ELF-1 (cell line): ENCODE results near the gene RASL12.

Experiments
- DNase-seq: peaks from one replicate; pipeline ENCODE4 v3.0.0-alpha.2; 2016; ENCODE audit warnings: low read depth, low spot score

Gene RASL12

DNA sequence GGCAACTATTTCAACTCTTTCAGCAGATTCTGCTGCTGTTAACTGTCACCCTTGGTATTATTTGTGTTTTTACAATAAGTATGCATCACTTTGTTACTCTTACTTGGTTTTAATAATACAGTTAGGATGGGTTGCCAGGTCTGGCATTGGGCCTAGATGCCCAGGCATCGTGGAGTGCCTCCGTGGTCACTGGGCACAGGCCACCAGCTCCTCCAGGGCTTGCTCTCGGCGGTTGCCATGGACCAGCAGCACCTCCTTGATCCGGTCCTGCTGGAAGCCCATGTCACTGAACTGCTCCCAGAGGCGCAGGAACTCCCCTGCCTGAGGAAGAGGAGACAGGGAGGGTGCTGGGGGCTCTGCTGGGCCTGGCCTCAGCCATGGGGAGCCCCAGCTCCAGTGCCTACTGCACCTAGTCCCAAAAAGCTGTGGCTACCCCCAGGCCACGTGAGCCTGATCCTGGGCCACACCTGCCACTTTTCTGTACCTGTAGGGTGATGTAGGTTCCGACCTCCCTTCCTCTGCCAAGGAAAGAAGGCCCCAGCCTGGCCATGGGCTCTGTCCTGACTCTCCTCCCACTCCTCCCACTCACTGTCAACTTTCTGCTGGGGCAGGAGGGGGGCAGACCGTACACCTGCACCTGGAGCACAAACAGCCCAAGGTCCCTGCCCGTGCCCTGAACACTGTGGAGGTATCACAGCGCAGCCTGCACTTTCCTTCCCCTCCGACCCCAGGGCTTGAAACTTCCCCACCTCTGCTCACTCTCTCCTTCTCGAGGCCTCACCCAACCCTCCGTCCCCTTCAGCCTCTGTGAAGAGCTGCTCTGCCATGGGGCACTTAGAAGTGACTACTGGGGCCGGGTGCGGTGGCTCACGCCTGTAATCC, 25.4 kb upstream of the RASL12 start:
- no peak for DNase-seq

DNA sequence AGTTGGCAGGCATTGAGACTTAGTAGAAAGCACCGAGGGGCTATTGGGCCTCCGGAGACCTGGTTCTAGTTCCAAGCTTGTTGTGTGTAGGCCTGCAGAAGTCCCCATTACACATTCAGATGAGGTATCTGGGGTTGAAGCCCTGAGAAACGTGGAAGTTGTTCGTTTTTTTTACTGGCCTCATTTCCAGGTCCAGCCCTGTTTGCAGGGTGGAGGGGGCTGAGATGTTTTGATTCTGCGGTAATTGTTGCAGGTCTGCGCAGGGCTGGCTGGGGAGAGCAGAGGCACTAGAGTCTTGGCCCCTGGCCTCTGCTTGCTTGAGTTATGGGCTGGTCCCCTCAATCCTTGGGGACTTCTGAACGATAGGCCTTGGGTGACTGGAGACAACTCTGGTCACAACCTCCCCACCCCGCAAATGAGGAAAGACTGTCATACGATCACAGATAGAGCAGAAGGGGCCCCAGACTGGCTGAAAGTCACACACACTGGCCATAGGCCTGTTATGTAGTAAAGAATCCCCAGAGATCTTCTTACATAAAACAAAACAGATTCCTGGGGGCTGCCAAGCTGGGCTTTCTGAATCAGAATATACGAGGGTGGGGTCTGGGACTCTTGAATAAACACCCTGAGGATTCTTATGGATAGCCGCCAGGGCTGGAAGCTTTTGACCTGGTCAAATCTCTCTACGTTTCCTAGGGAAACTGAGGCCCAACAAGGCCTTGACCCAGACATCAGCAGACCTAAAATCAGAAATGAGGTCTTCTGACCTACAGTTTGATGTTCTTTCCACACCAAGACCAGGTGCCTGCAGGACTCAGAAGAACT, 24.4 kb upstream of the RASL12 start:
- DNase-seq = no peak

DNA sequence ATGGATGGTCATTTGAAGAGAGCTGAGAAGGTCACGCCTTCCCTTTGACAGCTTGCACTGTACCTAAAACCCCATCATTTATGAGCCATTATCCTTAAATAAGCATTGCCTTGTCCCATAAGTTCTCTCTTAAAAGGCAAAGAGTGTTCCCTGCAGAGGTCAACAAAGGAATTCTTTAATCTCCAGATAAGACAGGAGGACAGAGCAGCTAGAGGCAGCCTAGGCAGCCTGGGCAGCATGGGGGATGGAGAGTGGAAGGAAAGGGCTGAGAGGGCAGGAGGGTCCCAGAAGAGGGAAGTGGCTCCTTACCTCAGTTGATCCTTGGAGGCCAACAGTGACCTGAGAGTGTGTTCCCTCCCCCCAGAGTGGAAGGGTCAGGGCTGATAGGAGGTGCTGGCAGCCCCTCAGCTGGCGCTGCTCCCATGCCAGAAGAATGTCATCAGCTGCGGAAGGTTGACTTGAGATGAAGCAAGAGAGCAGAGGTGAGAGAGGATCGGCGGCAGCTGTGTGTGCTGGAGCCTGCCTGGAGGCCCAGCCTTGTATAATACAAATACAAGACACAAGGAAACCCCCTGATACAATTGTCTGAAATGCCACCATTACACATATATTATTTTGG, 21.5 kb upstream of the RASL12 start:
- no peak for DNase-seq

DNA sequence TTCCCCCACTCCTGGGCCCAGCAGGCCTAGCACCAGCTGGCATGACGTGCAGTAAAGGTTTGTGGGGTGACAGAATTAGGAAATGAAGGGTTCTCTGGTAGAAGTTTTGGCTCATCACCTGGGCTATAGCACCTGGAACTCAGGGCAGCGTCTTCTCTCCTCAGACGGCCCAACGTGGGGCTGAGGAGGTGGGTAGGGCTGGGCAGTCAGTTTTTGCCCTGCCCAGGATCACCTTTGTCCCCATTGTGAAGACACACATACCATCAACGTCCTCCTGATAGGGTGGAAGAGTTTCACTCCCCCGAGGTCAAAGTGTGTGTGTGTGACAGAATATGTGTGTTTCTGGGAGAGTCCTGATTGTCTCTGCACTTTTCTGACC, 20.8 kb upstream of the RASL12 start:
- no peak for DNase-seq

DNA sequence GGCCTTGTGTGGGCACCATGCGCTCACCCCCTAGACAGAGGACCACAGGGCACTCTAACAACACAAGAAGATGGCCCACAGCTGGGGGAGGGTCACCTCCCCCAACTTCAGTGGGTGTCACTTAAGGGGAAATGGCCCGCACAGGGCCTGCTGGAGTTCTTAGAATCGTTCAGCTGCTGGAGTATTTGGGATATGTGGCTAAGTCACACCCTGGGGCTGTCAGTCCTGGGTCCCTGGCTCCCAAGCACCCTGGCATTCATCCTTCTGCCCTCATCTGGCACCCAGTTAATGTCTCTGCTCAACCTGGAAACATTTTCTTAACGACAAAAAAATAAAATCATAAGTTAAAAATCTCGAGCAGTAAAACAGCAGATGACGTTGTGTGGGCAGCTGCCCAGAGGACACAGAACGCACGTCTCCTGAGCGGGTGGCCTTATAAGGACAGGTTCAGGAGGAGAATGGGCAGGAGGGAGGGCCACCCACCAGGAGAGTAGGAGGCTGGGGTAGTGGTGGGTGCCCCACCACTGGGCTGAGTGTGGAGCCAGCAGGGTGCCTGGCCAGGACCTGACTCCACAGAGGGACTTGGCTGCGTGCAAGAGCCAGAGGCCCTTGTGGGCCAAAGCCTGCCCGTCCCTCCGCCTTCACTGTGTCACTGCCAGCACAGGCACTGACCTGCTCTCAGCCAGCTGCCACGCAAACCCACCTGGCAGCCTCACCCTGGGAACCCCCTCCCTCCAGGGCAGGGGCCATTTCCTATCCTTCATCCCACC, 20.3 kb upstream of the RASL12 start:
- DNase-seq = no peak

DNA sequence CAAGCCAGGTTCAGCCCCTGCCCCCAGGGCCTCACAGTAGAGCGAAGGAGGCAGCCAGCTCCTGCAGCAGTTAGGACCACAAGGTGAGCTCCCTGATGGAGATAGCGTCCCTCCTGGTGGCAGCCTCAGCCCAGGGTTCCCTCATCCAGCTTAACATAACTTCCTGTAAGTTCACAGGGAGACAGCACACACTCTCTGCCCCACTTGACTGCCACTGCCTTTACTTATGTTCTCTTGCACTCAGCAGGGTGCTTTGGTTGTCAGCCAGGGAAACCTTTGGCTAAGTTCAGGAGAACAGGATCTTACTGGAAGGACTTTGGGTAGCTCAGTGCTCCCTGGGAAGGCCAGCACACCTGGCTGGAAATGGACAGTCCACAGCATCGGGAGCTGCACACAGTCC, 19.6 kb upstream of the RASL12 start:
- no peak for DNase-seq

DNA sequence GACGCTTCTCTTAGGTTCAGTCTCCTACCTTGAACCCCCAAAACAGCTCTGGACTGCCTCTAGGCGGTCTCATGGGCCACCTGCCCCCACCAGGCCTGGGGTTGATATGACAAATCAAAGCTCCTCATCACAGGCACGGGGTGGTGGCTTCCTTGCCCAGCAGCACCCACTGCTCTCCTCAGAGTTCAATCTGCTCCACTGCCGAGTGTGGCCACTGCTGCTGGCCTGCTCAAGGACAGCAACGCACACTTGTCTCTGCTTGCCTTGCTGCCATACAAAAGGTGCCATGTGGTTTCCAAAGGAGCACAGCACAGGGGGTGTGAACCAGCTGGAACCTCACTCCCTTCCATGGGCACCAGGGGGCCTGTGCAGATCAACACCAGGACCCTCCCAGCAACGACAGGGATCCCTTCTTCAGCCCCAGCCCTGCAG, 18.9 kb upstream of the RASL12 start:
- DNase-seq = peak; percentile 37

DNA sequence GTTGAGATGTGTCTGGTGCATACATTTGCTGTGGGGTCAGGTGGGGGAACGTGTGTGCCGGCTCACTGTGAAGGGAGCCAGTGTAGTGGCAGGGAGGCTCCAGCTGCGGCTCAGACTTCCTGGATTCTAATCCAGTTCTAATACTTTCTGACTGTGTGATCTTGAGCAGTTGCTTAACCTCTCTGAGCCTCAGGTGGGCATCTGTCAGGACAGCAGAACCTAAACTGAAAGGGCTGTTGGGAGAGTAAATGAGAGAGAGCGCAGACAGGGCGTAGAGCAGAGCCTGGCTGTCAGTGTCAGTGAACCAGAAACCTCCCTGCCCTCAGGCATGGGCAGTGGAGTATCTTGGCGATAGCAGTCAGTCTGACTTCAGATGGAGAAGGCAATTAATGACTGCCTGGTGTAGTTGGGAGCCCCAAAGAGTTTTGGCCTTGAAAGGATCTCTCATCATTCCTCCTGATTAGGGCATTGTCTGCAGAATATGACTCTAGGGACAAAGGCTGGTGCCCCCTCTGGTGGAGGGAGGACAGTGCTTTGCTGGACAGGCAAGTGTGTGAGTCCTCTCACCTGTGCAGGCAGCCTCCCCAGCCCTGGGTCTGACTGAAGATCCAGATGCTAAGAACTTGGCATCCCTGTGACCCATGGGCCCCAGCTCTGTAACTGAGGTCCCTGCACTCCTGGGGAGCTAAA, 18.3 kb upstream of the RASL12 start:
- DNase-seq = peak; percentile 60

DNA sequence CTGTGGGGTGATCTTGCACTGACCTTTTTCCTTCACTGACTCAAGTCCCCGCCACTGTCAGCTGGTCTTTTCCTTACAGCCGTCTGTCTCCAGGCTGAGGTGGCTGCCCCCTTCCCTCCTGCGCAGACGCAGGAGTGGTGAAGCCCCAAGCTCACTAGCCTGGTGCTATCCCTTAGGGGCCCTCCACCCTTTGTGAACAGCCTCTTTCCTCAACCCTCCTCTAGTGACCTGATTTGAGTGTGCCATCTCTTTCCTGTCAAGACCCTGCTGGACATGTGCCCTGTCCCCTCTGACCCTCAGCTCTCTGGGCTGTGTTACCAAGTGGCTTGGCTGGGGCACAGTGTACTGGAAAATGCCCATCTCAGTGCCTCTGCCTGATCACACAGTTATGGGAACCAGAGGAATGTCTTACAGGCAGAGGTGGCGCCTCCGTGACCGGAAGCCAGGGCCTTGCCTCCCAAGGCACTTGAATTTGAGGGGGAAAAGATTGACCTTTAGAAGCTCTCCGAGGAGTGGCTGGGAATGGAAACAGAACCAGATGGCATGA, 17.5 kb upstream of the RASL12 start:
- DNase-seq = no peak

DNA sequence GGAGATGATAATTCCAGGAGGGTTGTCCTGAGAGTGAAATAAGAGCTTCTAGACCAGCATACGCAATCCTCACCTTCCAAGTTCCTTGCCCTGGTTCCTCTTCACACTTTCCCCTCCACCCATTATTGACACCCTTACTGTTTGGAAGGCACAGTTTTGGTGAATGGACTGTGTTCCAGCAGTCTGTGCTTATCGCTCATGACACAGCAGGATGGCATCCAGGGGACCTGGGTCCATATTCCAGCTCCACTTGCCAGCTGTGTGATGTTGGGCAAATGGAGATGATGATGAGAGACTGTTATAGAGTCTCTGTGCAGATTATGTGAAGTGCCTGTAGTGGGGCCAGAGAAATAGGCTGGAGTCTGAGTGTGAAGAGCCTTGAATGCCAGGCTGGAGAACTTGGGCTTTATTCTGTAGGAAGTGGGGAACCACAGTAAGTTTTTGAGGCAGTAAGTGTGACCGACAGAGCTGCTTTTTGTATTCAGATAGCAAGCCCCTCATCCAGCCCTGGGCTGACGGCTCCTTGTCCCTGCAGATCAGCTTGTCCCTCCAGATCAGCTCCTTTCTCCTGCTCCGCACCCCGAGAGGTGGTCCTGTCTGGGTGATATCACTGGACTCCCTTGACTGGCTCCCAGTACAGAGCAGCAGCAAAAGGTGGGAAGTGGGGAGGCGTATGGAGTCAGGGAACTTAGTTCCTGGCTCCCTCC, 16.9 kb upstream of the RASL12 start:
- no peak for DNase-seq

DNA sequence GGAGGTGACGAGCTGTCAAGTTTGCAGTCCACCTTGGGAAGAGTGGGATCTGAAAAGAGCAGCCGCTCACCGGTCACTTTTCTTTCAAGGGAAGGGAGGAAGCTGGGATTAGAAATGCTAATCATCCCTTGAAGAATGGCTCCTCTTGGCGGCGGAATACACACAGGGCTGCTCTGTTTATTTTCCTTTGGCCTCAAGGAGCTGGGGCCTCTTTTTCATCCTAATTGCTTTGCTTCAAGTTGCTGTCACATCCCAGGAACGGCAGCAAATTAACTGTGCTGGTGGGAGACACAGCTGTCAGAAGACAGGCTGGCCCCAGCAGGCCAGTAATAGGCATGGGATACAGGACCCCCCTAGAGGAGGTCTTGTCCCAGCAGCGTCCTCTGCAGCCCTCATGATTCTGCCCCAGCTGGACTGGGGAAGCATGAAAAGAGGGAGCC, 15.5 kb upstream of the RASL12 start:
- peak; percentile 87 for DNase-seq

DNA sequence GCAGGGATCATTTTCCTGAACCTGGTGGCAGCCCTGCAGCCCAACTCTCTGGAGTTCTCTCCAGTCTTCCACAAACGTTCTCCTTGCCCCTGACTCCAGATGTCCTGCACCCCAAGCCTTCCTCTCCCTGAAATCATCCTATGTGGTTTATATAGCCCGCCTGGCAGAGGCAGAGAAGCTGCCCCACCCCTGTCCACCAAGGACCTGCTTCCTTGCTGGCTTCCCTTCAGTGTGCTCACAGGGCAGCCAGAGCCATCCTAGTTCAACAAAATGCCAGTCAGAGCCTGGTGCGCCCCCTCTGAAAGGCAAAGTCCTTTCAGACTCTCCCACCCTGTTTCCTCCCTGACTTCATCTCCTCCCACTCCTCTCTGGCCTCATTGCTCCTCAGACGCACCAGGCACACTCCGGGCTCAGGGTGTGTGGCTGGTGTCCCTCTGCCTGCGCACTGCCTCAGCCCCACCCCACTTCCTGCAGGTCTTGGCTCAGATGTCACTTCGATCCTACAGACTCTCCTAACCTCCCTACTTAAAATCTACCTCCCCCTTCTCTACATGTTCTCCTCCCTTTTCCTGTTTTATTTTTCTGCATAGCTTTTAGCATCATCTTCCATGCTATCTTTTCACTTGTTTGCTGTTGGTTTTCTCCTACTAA, 14.6 kb upstream of the RASL12 start:
- DNase-seq = peak; percentile 61

DNA sequence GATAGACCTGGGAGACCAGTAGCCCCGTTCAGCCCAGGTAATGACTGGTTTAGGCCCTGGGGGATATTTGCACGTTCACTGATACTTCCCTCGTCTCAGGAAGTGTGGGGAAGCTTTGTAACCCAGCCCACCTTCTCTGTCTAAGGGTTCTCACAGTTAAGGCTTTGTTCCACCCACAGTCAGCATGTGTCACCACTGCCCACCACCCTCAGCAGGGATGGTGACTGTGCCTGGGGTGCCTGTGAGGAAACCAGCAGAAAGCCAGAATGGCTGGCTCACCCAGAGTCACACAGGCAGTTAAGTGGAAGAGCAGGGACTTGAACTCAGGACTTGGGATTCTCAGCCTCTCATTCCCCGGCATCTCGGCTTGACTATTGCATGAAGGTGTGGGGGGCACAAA, 14.0 kb upstream of the RASL12 start:
- DNase-seq = no peak

DNA sequence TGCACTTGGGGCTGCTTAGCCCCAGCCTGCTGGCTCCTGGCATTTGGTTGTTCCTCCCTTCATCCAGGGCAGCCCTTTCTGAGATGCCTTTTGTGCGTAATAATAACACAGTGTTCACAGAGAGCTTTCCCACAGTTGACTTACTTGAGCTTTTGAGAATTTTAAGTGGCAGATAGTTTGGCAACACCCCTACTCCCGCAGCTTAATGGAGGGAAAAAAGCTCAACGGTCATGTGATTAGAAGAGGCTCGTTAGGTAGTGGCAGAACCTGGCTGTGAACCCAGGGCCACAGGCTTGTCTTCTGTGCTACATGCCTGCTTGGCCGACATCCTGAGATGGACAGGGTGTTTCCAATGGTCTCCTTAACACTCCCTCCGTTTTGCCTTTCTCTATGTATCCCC, 13.5 kb upstream of the RASL12 start:
- DNase-seq = no peak

DNA sequence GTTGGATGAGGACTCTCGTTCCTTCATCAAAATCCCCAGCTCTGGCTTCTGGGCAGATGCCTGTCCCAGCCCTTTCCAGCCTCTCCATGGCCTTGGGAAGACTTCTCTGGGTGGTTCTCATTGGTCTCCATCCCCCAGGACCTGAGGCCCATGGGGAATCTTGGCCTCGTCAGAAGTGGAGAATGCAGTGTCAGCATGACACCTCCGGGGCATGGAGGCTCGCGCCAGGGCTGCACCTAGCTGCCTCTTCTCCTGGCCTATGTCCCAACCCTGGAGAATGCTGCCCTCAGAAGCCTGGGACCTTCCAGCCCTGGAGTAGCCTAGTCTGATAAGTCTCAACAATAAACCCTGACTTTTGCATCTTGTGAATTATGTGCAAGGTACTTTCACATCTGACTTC, 11.8 kb upstream of the RASL12 start:
- peak; percentile 32 for DNase-seq

DNA sequence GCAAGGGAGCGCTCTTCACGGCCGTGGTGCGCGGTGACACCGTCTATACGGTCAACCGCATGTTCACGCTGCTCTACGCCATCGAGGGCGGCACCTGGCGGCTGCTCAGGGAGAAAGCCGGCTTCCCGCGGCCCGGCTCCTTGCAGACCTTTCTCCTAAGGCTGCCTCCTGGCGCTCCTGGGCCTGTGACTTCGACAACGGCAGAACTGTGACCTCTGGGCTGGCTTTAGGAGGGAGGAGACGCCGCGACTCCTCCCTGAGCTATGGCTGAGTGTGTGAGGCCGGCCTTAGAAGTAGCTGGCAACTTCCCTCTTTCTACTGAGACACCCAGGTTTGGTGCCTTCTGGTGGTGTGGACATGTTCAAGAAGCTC, 10.2 kb upstream of the RASL12 start:
- DNase-seq = peak; percentile 93

DNA sequence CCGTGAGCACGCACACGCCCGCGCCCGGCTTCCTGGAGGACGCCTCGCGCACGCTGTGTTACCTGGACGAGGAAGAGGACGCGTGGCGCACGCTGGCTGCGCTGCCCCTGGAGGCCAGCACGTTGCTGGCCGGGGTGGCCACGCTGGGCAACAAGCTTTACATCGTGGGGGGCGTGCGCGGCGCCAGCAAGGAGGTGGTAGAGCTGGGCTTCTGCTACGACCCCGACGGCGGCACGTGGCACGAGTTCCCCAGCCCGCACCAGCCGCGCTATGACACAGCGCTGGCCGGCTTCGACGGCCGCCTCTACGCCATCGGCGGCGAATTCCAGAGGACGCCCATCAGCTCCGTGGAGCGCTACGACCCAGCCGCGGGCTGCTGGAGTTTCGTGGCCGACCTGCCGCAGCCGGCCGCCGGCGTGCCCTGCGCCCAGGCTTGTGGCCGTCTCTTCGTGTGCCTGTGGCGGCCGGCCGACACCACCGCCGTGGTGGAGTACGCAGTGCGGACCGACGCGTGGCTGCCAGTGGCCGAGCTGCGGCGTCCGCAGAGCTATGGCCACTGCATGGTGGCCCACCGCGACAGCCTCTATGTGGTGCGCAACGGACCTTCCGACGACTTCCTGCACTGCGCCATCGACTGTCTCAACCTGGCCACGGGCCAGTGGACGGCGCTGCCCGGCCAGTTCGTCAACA, 9.6 kb upstream of the RASL12 start:
- no peak for DNase-seq

DNA sequence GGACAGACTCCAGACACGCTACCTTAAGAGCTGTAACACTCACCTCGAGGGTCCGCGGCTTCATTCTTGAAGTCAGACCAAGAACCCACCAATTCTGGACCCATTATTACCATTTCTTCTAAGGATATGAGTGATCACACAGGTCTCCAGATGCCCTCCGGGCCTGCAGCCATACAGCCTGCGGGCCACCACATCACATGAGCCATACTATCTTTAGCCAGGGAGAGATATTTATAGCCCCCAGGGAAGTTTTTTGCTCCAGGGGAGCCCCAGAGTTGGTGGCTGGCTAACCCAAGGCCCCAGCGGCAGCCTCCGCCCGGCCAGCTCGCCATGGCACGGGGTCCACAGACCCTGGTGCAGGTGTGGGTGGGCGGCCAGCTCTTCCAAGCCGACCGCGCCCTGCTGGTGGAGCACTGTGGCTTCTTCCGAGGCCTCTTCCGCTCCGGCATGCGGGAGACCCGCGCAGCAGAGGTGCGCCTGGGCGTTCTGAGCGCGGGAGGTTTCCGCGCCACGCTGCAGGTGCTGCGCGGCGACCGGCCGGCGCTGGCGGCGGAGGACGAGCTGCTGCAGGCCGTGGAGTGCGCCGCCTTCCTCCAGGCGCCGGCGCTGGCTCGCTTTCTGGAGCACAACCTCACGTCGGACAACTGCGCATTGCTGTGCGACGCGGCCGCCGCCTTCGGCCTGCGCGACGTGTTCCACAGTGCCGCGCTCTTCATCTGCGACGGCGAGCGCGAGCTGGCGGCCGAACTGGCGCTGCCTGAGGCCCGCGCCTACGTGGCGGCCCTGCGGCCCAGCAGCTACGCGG, 8.9 kb upstream of the RASL12 start, which contains the start of gene KBTBD13:
TSS of gene KBTBD13 (plus strand) at position 261 of the 805 bp plus-strand sequence. CDS start at position 331, 70 bp downstream.
- no peak for DNase-seq
